ENCODE results near the gene RBM34.

GRCh38 chr1:235152235-235152634 is 8.8 kb downstream of the RBM34 start:
- TF ChIP-seq CTCF (conservative IDR thresholded peaks at IDR 0.05; ENCODE audit: low read length) (no peak), EZH2phosphoT487 (IDR thresholded peaks at IDR 0.05; ENCODE audit: borderline replicate concordance, low read depth, low read length) (no peak)

All from OCI-LY7 (cell line).